ENCODE results near the gene PROC. TPM values are rescaled to one million over a fixed set of nuclear protein-coding genes. Genes with fewer than 3 reads are reported as not detected.

The PROC gene
- total and polyA plus RNA-seq, 12 donors = not detected

DNA sequence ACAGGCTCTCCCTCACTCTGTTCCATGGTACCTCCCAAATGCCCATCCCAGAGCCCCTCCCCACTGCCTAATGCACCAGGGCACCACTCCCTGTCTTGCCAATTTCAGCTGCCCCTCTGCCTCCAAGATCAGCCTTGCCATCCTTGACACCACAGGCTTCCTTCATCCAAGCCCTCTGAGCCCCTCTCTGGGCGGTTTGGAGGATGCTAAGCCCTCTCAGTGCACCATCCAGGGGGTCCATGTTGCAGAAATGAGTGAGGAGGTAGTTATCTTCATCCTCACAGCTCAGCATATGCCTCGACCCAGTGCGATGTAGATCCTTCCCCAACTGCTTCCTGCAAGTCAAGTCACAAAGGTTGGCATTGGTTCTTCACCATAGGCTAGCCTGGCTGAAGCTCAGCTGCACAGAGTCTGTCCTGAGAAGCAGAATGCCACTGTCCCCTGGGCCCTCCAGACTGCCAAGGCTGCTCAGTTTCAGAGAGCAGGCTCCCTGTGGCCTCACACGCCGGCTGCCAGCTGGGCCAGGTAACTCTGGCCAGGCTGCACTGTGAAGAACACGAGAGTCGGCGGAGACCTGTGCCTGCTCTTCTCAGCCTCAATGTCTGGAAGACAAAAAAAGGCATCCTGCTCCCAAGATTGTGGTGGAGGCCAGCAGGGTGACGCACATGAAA lies 20.5 kb upstream of the PROC start:
- Histone ChIP-seq H3K27ac (peak overlapping the region in 1 of 10 donors; percentile 5), H3K4me1 (peaks cover 5 to 23% (median 9%) of the 10 kb centered on the region in 9 donors), H3K9me3 (no peaks in the 10 kb centered on the region), H3K36me3 (no peaks in the 10 kb centered on the region), H3K27me3 (no peaks in the 10 kb centered on the region), H3K4me3 (no peak overlapping the region)
- DNase-seq (no peak), ATAC-seq (peak in 4 of 8 donors; percentile 5 to 36 (median 19))
- WGBS, 2 donors = 88% methylated on average over 9 of the region's 9 CpGs
- intact Hi-C loops (cut with DNase I) = no loop called here
- TF ChIP-seq CTCF (IDR thresholded peaks at IDR 0.05) = no peak

- Histone ChIP-seq H3K27me3 (no peaks in the 10 kb centered on the region), H3K4me3 (no peak overlapping the region), H3K9me3 (no peaks in the 10 kb centered on the region), H3K4me1 (peaks cover 5 to 23% (median 9%) of the 10 kb centered on the region in 9 donors), H3K36me3 (no peaks in the 10 kb centered on the region), H3K27ac (peak overlapping the region in 1 of 10 donors; percentile 5)
- 7 to 10% methylated on average over 4 of the region's 4 CpGs for WGBS, 2 donors
- peak; percentile 63 to 97 (median 90) for ATAC-seq
- peak; percentile 73 to 85 for DNase-seq
- intact Hi-C loops (cut with DNase I) = no loop called here
- no peak for TF ChIP-seq CTCF (IDR thresholded peaks at IDR 0.05)
Measured at GRCh38 chr2:127398239-127398590, 20.0 kb upstream of the PROC start.

- peaks cover 8 to 34% (median 17%) of the 10 kb centered on the region in 9 donors for H3K4me1 ChIP-seq
- no peak for TF ChIP-seq CTCF (IDR thresholded peaks at IDR 0.05)
- no peak overlapping the region for H3K27ac ChIP-seq
- DNase-seq (no peak), ATAC-seq (no peak)
- intact Hi-C loops (cut with DNase I) = no loop called here
- no peaks in the 10 kb centered on the region for H3K27me3 ChIP-seq
- H3K9me3 ChIP-seq = no peaks in the 10 kb centered on the region
- peak overlapping the region in 1 of 10 donors; percentile 14 for H3K4me3 ChIP-seq
- 75 to 76% methylated on average over 9 of the region's 9 CpGs for WGBS, 2 donors
- H3K36me3 ChIP-seq = no peaks in the 10 kb centered on the region
Measured at GRCh38 chr2:127400533-127400896, 17.7 kb upstream of the PROC start.

DNA sequence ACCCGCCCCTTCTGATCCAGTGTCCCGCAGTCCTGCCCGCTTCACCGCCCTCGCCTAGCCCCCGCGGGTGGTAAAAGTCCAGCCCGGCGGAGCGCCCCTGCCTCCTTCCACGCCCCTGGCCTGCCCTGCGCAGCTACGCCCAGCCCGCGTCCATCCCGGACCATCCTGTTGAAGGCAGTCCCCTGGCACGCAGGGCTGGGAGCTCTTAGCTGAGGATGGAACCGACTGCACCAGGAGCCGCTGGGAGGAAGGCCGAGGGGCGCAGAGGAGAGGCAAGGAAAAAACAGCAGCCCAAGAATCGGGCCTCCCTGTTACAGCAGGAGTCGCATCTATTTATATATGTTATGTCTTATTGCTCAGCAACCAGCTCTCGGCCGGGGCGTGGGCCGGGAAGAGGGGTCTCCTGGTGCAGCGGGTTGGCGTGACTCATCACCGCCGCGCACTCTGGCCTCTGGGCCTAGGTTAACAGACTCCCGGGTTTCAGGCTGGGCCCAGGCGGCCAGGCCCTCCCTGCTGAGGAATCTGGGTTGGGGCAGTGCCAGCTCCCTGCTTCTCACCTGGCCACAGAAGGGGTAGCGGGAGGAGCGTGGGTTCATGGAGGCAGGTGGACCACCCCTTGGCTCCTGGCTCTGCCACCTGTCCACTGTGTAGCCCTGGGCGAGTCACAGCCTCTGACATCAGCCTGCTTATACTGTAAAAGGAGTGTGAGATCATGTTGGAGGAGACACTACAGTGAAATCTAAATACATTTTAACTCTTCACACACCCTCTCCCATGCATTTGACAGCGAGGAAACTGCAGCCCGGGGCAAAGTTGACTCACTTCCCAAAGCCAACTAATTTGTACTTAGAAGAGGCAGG lies 17.1 kb upstream of the PROC start:
- no peak for DNase-seq
- TF ChIP-seq CTCF (IDR thresholded peaks at IDR 0.05) = no peak

More for the DNA sequence above, 17.1 kb upstream of the PROC start:
- Histone ChIP-seq H3K36me3 (no peaks in the 10 kb centered on the region), H3K27me3 (no peaks in the 10 kb centered on the region), H3K9me3 (no peaks in the 10 kb centered on the region), H3K4me1 (peaks cover 8 to 40% (median 19%) of the 10 kb centered on the region in 9 donors), H3K27ac (no peak overlapping the region), H3K4me3 (peak overlapping the region in 1 of 10 donors; percentile 14)
- WGBS, 2 donors = 56 to 62% methylated on average over 36 to 39 of the region's 39 CpGs
- peak in 5 of 8 donors; percentile 3 to 50 (median 21) for ATAC-seq
- intact Hi-C loops (cut with DNase I) = no loop called here

Measured in heart right ventricle (tissue), 16 donors.